HPDE6-E6E7 (cell line): ENCODE measurements around the gene LSAMP.
"Not testable (repeated sequence)": the region's sequence is repeated elsewhere in the genome, so short reads cannot be mapped to it uniquely, and the experiment has no call there.

Experiments used
- DNase-seq: peaks from one replicate; pipeline ENCODE4 v3.0.0; 2011; ENCODE audit warnings: missing footprints; ENCODE audit errors: extremely low spot score

The LSAMP gene

DNA sequence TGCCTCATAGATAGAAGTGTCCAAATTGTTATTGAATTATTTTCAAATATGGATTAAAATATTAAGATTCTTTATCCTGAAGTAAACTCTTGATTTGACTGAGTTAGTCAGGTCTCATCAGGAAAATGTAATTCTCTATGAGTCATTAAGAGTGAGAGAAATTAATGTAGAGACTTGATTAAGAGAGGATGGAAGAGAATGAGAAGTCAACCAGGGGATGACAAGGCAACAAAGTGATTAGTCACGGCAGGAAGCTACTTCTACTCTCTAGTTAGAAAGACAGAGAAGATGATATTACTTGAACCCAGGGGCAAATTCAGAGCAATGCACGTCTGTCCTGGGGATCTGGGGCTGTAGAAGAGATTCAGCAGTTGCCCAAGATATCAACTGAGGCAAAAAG is 202.5 kb downstream of the LSAMP start:
- no peak for DNase-seq

DNA sequence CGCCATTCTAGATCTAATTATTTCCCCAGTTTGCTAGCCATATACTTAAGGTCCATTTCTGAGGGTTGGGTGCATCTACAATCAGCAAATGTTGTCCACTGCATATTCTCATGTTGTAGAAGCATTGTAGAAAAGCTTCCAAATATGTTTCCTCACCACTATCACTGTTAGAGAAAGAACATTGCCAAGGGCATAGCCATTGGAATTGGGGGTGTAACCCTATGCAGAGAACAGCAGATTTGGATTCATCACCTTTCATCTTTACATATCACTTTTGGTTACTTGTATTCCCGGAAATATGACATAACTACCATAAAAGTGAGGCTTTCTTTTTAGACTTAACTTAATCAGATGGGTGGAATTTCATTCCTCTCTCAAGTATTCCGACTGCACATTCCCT is 203.6 kb downstream of the LSAMP start:
- no peak for DNase-seq

DNA sequence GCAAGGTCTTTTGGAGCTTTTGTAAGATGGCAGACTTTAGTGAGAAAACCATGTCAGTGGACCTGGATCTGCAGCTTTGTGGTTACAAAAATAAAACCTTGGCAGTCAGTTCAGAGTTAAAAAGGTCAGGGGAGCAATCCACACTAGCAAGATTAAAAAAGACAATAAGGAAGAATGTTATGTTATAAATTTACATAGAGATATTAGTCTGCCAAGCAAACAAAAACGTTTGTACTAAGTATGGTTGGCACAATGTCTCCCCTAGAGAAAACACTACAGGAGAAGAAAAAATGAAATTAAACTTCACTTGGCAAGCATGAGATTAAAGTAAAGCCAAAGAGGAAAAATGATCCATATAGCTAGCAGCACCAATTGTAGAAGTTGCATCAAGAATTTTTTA is 205.0 kb downstream of the LSAMP start:
- no peak for DNase-seq

DNA sequence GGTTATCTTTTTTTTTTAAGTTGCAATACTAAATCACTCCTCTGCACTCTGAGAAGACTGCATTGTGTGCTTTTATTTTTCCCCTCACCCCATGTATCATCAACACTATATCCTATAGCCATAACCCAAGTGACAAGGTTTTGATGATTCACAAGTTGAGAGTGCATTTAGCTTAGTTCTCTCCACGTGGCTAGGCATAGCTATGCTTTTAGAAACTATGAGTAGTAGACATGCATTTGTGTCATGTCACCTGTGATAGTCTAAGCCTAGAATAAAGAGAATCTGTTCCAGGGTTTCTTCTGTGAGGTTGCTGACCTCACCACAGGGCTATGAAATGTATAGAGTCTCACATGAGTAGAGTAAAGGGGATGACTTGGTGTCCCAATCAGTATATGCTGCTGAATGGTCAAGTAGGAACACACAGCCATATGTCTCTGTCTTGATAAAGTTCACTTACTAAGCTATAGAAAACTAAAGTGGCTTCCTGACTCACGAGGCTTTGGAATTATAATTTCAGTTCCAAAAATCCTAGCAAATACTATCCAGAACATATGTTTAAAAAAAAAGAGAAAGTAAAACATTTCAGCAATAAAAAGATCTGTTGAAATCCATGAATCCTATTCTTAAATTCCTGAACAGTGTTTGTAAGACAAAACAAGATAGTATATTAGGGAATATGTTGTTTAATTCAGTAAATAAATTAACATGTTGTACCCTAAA is 206.3 kb downstream of the LSAMP start:
- no peak for DNase-seq

DNA sequence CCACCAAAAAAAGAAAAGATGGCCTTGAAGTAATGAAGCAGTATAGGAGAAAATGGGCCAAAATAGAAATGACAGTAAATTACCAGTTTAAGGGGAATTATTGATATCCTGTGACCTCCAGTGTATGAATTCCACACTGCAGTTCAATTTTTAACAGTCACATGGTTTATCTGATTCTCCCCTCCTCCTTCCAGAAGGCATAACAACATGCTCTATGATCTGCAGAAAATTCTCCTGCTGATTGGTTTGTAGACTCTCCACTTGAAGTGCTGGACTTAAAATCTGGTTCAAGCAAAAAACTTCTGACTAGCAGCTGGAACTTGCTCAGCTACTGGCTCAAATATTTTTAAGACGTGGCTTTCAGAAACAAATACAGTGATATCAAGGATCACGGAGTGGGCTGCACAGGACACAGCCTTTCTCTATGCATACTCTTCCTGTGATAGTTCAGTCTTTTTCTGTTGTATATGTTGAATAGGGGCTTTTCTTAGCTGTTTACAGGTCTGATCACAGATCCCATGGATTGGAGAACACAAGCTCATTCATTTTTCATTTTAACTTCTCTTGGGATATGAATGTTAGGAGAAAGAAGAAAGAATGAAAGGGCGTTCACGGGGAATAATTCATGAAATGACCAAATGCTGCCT is 211.5 kb downstream of the LSAMP start:
- DNase-seq = no peak

DNA sequence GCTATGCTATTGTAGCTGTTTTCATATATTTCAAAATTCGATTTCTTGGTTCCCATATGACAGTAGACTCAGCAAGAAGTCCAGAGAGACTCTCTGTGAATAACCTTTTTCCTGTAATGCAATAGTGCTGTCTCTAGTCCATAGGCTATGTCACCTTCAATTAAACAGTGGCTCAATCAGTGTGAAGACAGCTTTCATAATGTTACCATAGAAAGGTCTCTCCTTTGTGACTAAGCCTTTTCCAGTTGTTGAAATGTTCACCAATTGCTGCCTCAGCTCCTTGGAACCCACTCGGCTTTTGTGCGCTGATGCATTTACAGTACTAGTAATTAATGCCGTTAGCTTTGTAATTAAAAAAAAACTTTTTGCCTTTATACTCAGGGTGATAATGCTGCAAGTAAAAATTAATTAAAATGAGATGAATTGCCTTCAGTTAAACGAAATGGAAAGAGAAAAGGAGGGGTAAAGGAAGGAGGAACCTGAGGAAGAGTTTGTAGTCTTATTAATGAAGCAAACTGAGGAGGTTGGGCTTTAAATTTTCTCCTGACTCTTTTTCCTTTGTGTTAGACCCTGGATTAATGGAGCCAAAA is 214.8 kb downstream of the LSAMP start:
- DNase-seq = no peak

DNA sequence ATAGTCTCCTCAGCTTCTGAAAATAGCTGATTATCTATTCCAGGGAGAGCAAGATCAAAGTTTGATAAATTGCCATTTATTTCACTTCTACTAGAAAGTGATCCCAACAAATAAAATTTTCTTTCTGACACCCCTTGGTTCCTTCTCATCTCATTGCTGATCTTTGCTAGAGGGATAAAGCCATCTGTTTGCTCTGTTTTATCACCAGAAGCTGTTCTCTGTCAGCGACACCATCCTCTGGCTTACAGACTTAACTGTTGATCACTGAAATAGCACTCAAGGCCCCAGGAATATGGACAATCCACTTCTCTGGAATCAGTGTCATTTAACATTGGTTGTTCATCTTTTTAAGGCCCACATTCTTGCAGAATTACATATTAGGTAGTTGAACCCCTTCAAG is 219.0 kb downstream of the LSAMP start:
- no peak for DNase-seq

DNA sequence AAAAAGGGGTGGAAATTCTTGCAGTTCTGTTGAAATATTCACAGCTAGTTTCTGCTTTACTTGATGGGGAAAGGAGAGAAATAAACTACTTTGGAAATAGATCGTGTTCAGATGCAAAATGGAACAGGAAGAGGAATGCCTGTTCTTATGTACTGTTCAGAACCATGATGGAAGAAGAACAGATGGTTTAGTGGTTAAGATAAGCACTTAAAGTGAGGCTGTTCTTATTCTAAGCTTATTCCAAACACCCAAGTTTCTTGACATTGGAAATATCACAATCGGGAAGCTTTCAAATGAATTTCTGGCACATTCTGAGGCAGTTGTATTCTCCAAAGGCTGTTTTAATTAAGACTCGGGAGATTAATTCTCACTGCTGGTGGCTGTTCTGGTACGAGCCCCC is 228.5 kb downstream of the LSAMP start:
- no peak for DNase-seq

DNA sequence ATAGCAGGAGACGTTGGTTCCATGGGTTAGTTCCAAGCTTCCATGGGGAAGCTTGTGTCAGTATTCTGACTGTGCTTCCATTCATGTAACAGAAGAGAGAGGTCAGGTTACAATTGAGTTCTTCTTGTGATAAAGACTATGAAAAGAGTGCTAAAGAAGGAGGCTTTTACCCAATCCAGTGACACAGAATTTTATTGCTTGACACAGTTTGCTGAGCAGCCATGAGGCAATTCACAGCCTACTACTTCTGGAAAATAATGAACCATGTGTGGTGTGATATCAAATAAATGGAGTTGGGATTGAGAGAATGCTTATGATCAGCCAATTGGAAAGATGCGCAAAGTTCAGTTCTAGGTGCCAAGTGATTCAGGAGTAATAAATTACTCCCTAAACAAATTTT is 233.4 kb downstream of the LSAMP start:
- no peak for DNase-seq

DNA sequence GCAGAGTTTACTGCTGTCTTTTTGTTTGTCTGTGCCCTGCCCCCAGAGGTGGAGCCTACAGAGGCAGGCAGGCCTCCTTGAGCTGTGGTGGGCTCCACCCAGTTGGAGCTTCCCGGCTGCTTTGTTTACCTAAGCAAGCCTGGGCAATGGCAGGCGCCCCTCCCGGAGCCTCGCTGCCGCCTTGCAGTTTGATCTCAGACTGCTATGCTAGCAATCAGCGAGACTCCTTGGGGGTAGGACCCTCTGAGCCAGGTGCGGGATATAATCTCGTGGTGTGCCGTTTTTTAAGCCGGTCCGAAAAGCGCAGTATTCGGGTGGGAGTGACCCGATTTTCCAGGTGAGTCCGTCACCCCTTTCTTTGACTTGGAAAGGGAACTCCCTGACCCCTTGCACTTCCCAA is 236.5 kb downstream of the LSAMP start:
- not testable (repeated sequence) for DNase-seq

DNA sequence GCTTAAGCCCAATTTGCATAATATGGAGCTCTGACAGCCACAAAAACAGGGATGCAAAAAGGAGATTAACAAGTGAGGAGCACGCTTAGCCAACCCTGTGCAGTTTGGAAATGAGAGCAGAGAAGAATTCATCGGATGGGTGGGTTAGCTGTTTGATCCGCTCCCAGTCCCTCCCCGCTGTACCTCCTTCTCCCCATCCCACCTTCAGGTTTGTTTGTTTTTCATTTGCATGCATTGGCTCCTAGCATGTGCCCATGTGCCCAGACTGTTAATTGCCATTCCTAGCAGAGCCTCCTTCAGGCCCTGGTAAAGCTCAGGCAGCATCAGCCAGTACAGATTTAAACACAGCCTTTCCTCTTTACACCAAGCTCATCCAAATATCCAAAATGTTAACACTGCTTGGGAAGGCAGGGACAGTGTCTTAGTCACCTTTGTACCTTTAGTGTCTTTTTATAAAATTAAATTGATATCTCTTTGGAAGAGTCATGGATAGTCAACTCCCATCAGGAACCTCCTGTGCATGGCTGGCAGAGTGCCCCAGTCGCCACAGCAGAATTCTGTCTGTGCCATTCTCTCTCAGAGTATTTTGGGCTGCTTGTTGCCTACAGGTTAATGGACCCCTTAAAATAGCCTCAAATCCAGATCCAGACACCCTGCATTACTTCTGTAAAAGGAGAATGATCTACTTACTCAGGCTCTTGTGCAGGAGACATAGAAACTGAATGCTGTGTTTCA is 244.2 kb downstream of the LSAMP start:
- DNase-seq = no peak

DNA sequence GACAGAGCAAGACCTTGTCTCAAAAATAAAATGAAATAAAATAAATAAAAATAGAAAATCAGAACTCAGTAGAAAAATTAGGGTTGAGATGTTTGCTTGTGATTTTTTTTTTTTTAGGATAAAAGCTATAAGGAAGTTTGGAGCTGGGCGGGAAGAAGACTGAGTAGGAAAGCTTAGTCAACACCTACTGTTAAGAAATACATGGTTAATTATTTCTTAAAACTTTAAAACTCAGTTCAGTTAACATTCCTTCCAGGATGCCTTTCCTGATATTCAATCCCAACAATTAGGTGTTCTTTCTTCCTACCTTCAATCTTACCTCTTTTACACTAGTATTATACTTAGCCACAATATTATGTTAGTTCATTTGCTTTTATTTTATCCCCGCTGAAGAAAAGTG is 246.2 kb downstream of the LSAMP start:
- no peak for DNase-seq

DNA sequence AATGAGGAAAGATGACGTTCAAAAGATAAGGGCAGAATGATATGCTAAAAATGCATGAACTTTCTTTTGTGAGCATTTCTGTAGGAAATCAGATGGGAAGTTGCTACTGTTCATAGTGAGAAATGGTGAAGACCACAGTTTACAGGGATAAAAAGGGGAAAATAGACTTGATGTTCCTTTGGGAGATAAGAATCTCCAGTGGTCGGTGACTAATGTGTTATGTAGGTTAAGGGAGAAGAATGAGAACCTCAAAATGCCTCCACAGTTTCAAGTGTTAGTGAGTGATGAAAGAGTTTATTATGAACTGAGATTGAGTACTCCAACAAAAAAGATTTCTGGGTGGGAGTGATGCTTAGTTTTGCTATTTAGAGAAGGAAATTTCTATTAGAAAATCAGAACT is 247.2 kb downstream of the LSAMP start:
- no peak for DNase-seq

DNA sequence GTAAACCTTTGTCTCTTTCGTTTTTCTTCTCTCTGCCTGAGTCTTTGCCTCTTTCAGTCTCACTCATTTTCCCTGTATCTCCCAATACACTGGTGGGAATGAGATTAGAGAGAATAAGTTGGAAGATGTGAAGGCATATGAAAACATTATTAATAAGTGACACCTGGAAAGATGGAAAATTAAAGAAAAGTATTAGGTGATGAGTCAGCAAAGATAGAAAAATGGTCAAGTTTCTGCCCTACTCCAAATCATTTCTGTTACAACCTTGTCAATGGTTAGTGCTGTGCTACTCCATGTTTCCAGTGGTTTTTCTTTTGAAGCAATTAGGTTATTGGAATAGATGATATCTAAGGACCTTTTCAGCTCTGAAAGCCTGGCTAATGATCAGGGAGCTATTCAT is 252.8 kb downstream of the LSAMP start:
- DNase-seq = no peak

DNA sequence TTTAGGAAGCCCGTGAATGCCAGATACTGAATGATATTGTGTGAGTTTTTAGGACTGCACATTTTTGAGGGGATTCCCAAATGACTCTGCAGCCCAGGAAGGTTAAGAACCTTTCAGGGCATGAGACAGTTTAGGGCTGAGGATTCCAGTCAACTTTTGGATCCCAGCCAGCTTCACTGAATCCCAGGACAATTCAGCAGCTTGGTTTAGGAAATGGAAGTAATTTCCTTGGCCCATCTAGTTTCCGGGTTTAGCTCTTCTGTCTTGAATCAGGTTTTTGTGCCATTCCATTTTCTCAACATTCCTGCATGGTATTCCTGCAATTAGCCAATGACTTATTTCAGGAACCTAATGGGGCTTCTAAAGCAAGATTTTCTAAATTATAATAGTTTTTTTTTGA is 253.9 kb downstream of the LSAMP start:
- no peak for DNase-seq

DNA sequence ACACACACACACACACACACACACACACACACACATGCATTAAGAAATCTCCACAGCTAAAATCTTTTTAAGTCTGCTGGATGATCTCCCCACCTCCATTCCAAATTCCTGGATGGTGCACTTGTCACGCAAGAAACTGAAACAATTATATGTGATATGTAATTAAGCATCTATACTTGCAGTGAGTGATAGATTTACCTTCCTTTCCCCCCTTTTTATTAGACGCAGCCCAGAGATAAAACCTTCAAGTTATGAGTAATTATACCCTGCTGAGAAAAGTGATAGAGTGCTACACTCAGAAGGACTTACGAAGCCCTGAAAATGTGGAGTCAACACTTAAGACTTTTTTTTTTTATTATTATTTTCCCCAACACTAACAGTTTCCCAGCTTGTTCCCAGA is 255.2 kb downstream of the LSAMP start:
- no peak for DNase-seq

DNA sequence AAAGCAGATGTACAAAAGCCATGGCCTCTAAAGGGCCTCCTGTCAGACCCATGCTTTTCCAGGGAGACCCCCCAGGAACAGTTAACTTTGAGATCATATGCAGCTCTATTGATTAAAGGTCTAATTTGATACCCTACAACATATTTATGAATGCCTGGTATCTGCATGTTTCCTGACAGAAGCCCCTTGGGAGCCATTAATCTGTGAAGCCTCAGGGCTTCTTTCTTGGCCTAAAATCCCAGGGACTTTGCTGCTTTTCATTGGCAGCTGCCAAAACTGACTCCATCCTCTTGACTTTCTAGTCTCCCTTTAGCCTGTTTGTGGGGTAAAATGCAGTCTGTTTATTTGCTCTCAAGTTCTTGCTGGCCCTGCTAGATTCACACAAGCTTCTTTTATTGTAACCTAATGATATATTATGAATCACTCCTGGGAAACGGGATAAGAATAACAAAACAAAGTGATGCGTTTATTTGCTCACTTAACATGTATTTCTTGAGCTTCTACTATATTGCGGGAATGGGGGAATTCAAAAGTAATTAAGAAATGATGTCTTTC is 257.0 kb downstream of the LSAMP start:
- DNase-seq = no peak

DNA sequence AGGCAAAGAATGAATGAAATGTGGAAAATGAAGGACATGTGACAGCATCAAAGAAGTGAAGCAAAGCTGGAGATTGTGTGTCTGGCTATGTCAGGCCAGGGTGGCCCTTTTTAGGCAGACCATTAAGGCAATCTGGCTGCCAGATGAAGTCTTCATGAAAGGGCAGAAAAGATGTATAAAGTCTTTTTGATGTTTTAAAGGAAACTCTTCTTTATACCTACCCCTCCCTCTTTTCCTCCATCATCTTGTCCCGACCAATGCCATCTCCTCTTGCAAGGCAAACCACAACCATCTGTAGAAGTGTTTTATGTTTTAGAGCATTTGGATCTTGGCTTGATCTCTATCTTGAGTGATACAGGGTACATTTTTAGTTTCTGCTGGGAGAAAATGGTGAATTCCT is 259.2 kb downstream of the LSAMP start:
- no peak for DNase-seq

DNA sequence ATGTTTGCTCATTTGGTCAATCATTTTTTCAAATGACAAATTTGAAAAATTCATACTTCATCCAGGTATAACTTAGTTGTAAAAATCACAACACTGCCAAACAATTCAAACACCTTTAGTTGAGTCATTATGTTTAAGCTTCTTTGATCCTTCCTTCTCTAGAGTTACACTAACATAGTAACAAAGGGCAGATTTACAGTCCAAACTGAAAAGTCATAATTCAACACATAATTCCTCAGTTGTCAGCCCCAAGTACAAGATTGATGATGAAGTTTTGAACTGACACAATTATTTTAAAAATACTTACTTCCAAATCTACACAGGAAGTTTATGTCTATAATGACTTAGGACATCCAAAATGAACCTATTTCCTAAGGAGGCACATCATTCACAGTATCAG is 264.1 kb downstream of the LSAMP start:
- DNase-seq = no peak

DNA sequence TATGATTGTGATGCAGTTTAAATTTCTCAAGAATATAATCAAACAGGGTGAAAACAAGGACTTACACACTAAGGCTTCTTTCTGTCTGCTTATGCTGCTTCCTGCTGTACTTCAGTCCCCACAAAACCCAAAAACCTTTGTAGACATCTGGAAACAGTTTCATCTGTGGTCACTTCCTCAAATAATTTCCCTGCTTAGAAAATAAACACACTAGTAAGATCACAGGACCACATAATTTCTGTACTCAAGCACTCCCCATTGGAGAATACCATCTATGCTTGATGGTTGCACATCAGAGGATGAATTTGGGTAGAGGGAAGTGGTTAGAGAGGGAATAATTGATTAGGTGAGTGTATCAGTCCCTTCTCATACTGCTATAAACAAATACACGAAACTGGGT is 266.2 kb downstream of the LSAMP start:
- DNase-seq = no peak

DNA sequence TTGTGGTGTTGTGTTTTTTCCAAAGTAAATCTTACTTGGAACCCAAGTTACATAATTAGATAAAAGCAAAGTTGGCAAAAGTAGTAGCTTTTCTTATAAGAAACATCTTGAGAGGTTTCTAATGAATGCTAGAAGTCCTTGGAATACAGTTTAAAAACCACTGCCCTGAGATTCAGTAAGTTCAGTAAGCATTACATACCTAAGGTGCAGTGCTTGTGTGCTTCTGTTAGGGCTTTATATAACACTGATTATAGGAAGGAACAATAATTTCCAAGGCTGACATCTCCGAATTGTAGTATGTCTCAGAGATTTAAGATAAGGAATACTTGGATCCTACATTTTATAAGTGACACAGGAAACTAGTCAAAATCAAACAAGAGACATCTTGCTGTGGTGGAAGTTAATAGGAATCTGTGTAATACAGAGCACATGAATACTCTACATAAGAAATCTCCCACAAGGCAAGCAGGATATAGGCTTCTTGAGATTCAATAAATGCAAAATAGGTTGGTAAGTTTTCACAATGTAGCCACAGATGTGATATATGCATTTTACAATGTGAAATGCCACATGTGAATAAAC is 268.2 kb downstream of the LSAMP start:
- no peak for DNase-seq

DNA sequence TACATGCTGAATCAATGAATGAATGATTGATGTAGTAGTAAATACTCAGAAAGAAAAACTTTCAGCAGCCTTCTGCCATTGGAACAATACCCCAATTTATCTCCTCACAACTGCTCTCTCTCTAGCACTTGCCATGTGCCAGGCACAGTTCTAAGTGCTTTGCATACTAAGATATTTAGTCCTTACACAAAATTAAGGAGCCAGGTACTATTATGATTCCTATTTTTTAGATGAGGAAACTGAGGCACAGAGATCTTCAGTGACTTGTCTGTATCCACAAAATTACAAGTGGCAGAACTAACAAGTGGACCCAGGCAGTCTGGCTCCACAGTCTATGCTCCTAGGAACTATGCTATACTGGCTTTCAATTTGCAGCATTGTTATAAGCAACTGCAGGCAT is 279.2 kb downstream of the LSAMP start:
- DNase-seq = no peak
